NCI-H146 (cell line): Measurements from ENCODE around the gene LHFPL2.

Source experiments
- DNase-seq: peaks from one replicate; lab custom pipeline; 2025; lab: John Stamatoyannopoulos, UW

LHFPL2 gene

GRCh38 chr5:78597068-78597973, 51.3 kb downstream of the LHFPL2 start:
- DNase-seq: no peak

- DNase-seq: no peak
Measured at GRCh38 chr5:78595458-78595921, 53.1 kb downstream of the LHFPL2 start.

- no peak for DNase-seq
Measured at GRCh38 chr5:78594610-78595457, 53.7 kb downstream of the LHFPL2 start.

- DNase-seq: no peak
Measured at GRCh38 chr5:78594021-78594420, 54.6 kb downstream of the LHFPL2 start.

GRCh38 chr5:78593465-78593864, 55.1 kb downstream of the LHFPL2 start:
- DNase-seq: peak; percentile 20

- no peak for DNase-seq
Measured at GRCh38 chr5:78592735-78593386, 55.7 kb downstream of the LHFPL2 start.

GRCh38 chr5:78591972-78592700, 56.4 kb downstream of the LHFPL2 start:
- no peak for DNase-seq

- no peak for DNase-seq
Measured at GRCh38 chr5:78591138-78591612, 57.4 kb downstream of the LHFPL2 start.

- DNase-seq: no peak
Measured at GRCh38 chr5:78589923-78590322, 58.6 kb downstream of the LHFPL2 start.

- no peak for DNase-seq
Measured at GRCh38 chr5:78588507-78588906, 60.1 kb downstream of the LHFPL2 start.

- no peak for DNase-seq
Measured at GRCh38 chr5:78587775-78588291, 60.7 kb downstream of the LHFPL2 start.

GRCh38 chr5:78587081-78587774, 61.3 kb downstream of the LHFPL2 start:
- no peak for DNase-seq

- no peak for DNase-seq
Measured at GRCh38 chr5:78586251-78586650, 62.3 kb downstream of the LHFPL2 start.

GRCh38 chr5:78578015-78578414, 70.6 kb downstream of the LHFPL2 start:
- DNase-seq: no peak

GRCh38 chr5:78577071-78577807, 71.3 kb downstream of the LHFPL2 start:
- DNase-seq: no peak

- DNase-seq: no peak
Measured at GRCh38 chr5:78576376-78576775, 72.2 kb downstream of the LHFPL2 start.

GRCh38 chr5:78574731-78575161, 73.8 kb downstream of the LHFPL2 start:
- no peak for DNase-seq

GRCh38 chr5:78574131-78574673, 74.4 kb downstream of the LHFPL2 start:
- DNase-seq: no peak

- DNase-seq: no peak
Measured at GRCh38 chr5:78573318-78573717, 75.3 kb downstream of the LHFPL2 start.

GRCh38 chr5:78570646-78571045, 77.9 kb downstream of the LHFPL2 start:
- DNase-seq: no peak
